GM06990 (cell line): ENCODE data around the gene HLCS.

Experiments
- DNase-seq: peaks from one replicate; pipeline ENCODE4 v3.0.0-alpha.2; 2011; ENCODE audit not compliant: insufficient read length; ENCODE audit errors: extremely low read depth
- H3K27me3 ChIP-seq: replicated peaks from 2 replicates; pipeline ENCODE4 v1.6.0; 2011; ENCODE audit warnings: low read length; ENCODE audit not compliant: control insufficient read depth, insufficient read depth
- H3K36me3 ChIP-seq: 2 replicates; pipeline ENCODE4 v1.5.1; 2011; ENCODE audit warnings: low read length; ENCODE audit not compliant: control insufficient read depth, insufficient read depth
- H3K4me3 ChIP-seq: replicated peaks from 2 replicates; pipeline ENCODE4 v1.5.1; 2011; ENCODE audit warnings: low read depth, mild to moderate bottlenecking, control low read depth, low read length
- CTCF ChIP-seq: IDR thresholded peaks from 2 replicates; pipeline ENCODE4 v1.5.1; 2011; ENCODE audit warnings: low read length, control low read depth, mild to moderate bottlenecking, inconsistent platforms; ENCODE audit not compliant: insufficient read depth, poor library complexity, severe bottlenecking

HLCS gene

GRCh38 chr21:36908260-36908908 lies 58.1 kb downstream of the HLCS start:
- Histone ChIP-seq H3K27me3 (no peaks in the 10 kb centered on the region), H3K36me3 (no peaks in the 10 kb centered on the region), H3K4me3 (no peak overlapping the region)
- DNase-seq: no peak
- TF ChIP-seq CTCF: no peak

GRCh38 chr21:36904093-36904666 lies 62.3 kb downstream of the HLCS start:
- no peak overlapping the region for H3K4me3 ChIP-seq
- no peak for DNase-seq
- H3K27me3 ChIP-seq: no peaks in the 10 kb centered on the region
- no peak for TF ChIP-seq CTCF
- H3K36me3 ChIP-seq: no peaks in the 10 kb centered on the region

GRCh38 chr21:36902793-36903192 lies 63.7 kb downstream of the HLCS start:
- no peaks in the 10 kb centered on the region for H3K36me3 ChIP-seq
- H3K27me3 ChIP-seq: no peaks in the 10 kb centered on the region
- no peak for DNase-seq
- no peak overlapping the region for H3K4me3 ChIP-seq
- TF ChIP-seq CTCF: no peak

- no peak overlapping the region for H3K4me3 ChIP-seq
- no peaks in the 10 kb centered on the region for H3K27me3 ChIP-seq
- no peak for TF ChIP-seq CTCF
- H3K36me3 ChIP-seq: no peaks in the 10 kb centered on the region
- no peak for DNase-seq
These were observed 64.1 kb downstream of the HLCS start for GRCh38 chr21:36902331-36902730.

GRCh38 chr21:36901575-36901974 lies 64.9 kb downstream of the HLCS start:
- no peaks in the 10 kb centered on the region for H3K27me3 ChIP-seq
- H3K4me3 ChIP-seq: no peak overlapping the region
- no peak for TF ChIP-seq CTCF
- DNase-seq: no peak
- H3K36me3 ChIP-seq: no peaks in the 10 kb centered on the region
